A673 (cell line): ENCODE measurements around the gene TMEM95.

Experiments
- CTCF ChIP-seq: fragments of 300-800, 200-600 bp; sonication (generic); conservative IDR thresholded peaks from 2 replicates; pipeline ENCODE4 v1.5.1; 2017; ENCODE audit warnings: low read depth, mild to moderate bottlenecking, antibody characterized with exemption, low read length, moderate library complexity, mixed read lengths
- EZH2 ChIP-seq: fragments of 200-600 bp; sonication (generic); IDR thresholded peaks from 2 replicates; pipeline ENCODE4 v1.6.1; 2017; ENCODE audit warnings: borderline replicate concordance, low read depth, mild to moderate bottlenecking, mixed read lengths, antibody characterized with exemption, low read length; ENCODE audit not compliant: poor library complexity, severe bottlenecking

- TF ChIP-seq CTCF (no peak), EZH2 (no peak)
These were observed 40.9 kb upstream of the TMEM95 start for GRCh38 chr17:7313890-7314718.
